Breast epithelium (tissue), 3 donors: ENCODE results near the gene KCNIP1.

Source experiments
- POLR2A ChIP-seq: fragments of 450-650 bp; IDR thresholded peaks from one replicate; pipeline ENCODE4 v1.6.1; 2016; ENCODE audit warnings: antibody characterized with exemption, mild to moderate bottlenecking, moderate library complexity
- TF ChIP-seq, protein P1 (sequence below), 3 donors: fragments of 450-650 bp; IDR thresholded peaks; one replicate each; pipeline ENCODE4 v1.5.1; 2016 to 2017; ENCODE audit warnings: antibody characterized with exemption in 3 of 3, mild to moderate bottlenecking in 3 of 3, moderate library complexity in 3 of 3

DNA sequence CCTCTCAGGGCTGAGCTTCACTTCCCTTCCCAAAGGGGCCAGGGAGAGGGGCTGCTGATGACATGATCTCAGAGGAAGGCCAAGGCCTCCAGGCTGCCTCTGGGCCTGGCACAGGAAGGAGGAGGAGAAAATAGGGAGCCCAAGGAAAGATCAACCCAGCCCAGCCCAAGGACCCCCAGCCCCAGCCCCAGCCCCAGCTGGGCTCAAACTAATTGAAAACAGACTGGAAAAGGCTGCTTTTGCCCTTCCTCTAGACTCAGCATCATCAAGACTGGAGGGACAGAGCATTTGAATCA, 18.3 kb upstream of the KCNIP1 start:
- no peak for TF ChIP-seq POLR2A
- TF ChIP-seq, protein P1, sequence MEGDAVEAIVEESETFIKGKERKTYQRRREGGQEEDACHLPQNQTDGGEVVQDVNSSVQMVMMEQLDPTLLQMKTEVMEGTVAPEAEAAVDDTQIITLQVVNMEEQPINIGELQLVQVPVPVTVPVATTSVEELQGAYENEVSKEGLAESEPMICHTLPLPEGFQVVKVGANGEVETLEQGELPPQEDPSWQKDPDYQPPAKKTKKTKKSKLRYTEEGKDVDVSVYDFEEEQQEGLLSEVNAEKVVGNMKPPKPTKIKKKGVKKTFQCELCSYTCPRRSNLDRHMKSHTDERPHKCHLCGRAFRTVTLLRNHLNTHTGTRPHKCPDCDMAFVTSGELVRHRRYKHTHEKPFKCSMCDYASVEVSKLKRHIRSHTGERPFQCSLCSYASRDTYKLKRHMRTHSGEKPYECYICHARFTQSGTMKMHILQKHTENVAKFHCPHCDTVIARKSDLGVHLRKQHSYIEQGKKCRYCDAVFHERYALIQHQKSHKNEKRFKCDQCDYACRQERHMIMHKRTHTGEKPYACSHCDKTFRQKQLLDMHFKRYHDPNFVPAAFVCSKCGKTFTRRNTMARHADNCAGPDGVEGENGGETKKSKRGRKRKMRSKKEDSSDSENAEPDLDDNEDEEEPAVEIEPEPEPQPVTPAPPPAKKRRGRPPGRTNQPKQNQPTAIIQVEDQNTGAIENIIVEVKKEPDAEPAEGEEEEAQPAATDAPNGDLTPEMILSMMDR (IDR thresholded peaks at IDR 0.05), result no peak
